ENCODE results near the gene AFAP1.

The AFAP1 gene

GRCh38 chr4:7821245-7822136 lies 118.2 kb downstream of the AFAP1 start:
- no peak overlapping the region for H3K4me3 ChIP-seq (ENCODE audit: low read depth, low read length)
- H3K27ac ChIP-seq (ENCODE audit: extremely low read depth, low read depth, low read length), result no peak overlapping the region
- H3K36me3 ChIP-seq (ENCODE audit: control insufficient read depth in 2 of 2, insufficient read depth in 1 of 2, low read length in 2 of 2), result no peaks in the 10 kb centered on the region
- H3K9me3 ChIP-seq (ENCODE audit: control insufficient read depth, insufficient read depth, low read depth, low read length), result no peaks in the 10 kb centered on the region
- POLR2A ChIA-PET, result interaction anchor here (1.3 kb wide), 1 partner anchor 16 kb away, joined by 4 read pairs; no protein-coding TSS in a partner anchor
- CTCF ChIA-PET, result interaction anchor here (1.8 kb wide), 1 partner anchor 19 kb away, joined by 5 read pairs; no protein-coding TSS in a partner anchor
- TF ChIP-seq ZNF157 (tag by site-specific recombination; IDR thresholded peaks at IDR 0.05), result no peak
- TF ChIP-seq ZIC2 (tag by site-specific recombination; IDR thresholded peaks at IDR 0.05), result peak; percentile 42
- no peaks in the 10 kb centered on the region; the same call in 1 of the 2 replicates for H3K4me1 ChIP-seq (ENCODE audit: control insufficient read depth, insufficient read depth, low read length)

GRCh38 chr4:7820031-7820818 lies 119.4 kb downstream of the AFAP1 start:
- H3K36me3 ChIP-seq (ENCODE audit: control insufficient read depth in 2 of 2, insufficient read depth in 1 of 2, low read length in 2 of 2), result peaks cover 0 to 4% of the 10 kb centered on the region in 2 experiments; a peak in 1 of 3 replicates
- CTCF ChIA-PET, result interaction anchor here (0.5 to 1.8 kb wide), 2 partner anchors 18 kb away, joined by 3 to 5 read pairs; no protein-coding TSS in a partner anchor
- H3K4me3 ChIP-seq (ENCODE audit: low read depth, low read length), result no peak overlapping the region
- POLR2A ChIA-PET, result no interaction called here
- TF ChIP-seq ZNF837 (tag by site-specific recombination; IDR thresholded peaks at IDR 0.05), result no peak
- no peak for TF ChIP-seq ZNF311 (tag by site-specific recombination; IDR thresholded peaks at IDR 0.05; ENCODE audit: borderline replicate concordance)
- TF ChIP-seq ZNF202 (tag by site-specific recombination; IDR thresholded peaks at IDR 0.05; ENCODE audit: borderline replicate concordance), result no peak
- no peak for TF ChIP-seq ZNF112 (tag by site-specific recombination; IDR thresholded peaks at IDR 0.05)
- TF ChIP-seq ZNF426 (tag by site-specific recombination; IDR thresholded peaks at IDR 0.05), result no peak
- no peak for TF ChIP-seq TSHZ1 (tag by site-specific recombination; IDR thresholded peaks at IDR 0.05; ENCODE audit: borderline replicate concordance)
- no peak for TF ChIP-seq ZNF174 (tag by site-specific recombination; IDR thresholded peaks at IDR 0.05)
- TF ChIP-seq KLF7 (tag by site-specific recombination; IDR thresholded peaks at IDR 0.05; ENCODE audit: borderline replicate concordance), result no peak
- no peak for TF ChIP-seq ZSCAN5A (tag by site-specific recombination; IDR thresholded peaks at IDR 0.05)
- no peak for TF ChIP-seq ZNF16 (tag by site-specific recombination; IDR thresholded peaks at IDR 0.05; ENCODE audit: low read depth)
- H3K4me1 ChIP-seq (ENCODE audit: control insufficient read depth, insufficient read depth, low read length), result no peaks in the 10 kb centered on the region; the same call in 1 of the 2 replicates
- no peak overlapping the region for H3K27ac ChIP-seq (ENCODE audit: extremely low read depth, low read depth, low read length)
- no peaks in the 10 kb centered on the region for H3K9me3 ChIP-seq (ENCODE audit: control insufficient read depth, insufficient read depth, low read depth, low read length)

- Histone ChIP-seq H3K36me3 (ENCODE audit: control insufficient read depth in 2 of 2, insufficient read depth in 1 of 2, low read length in 2 of 2) (peaks cover 0 to 10% of the 10 kb centered on the region in 2 experiments; a peak in 1 of 3 replicates), H3K4me1 (ENCODE audit: control insufficient read depth, insufficient read depth, low read length) (no peaks in the 10 kb centered on the region; the same call in 1 of the 2 replicates), H3K4me3 (ENCODE audit: low read depth, low read length) (no peak overlapping the region), H3K27ac (ENCODE audit: extremely low read depth, low read depth, low read length) (no peak overlapping the region), H3K9me3 (ENCODE audit: control insufficient read depth, insufficient read depth, low read depth, low read length) (no peaks in the 10 kb centered on the region)
- TF ChIP-seq RBAK (tag by site-specific recombination; IDR thresholded peaks at IDR 0.05), result no peak
- no peak for TF ChIP-seq ZNF202 (tag by site-specific recombination; IDR thresholded peaks at IDR 0.05; ENCODE audit: borderline replicate concordance)
- TF ChIP-seq PRDM1 (tag by site-specific recombination; IDR thresholded peaks at IDR 0.05), result no peak
- TF ChIP-seq CTCF (tag by site-specific recombination; IDR thresholded peaks at IDR 0.05), result no peak
- TF ChIP-seq ZNF223 (tag by site-specific recombination; IDR thresholded peaks at IDR 0.05), result no peak
- no peak for TF ChIP-seq ZNF211 (tag by site-specific recombination; IDR thresholded peaks at IDR 0.05; ENCODE audit: low read depth)
- TF ChIP-seq ZNF366 (tag by site-specific recombination; conservative IDR thresholded peaks at IDR 0.05), result no peak
- CTCF ChIA-PET, result no interaction called here
- POLR2A ChIA-PET, result no interaction called here
These were observed 120.2 kb downstream of the AFAP1 start for GRCh38 chr4:7819446-7819845.
